Inflammatory macrophage treated with lipopolysaccharide for 4 hours (primary cell): Measurements from ENCODE around the gene STT3B.
A peak's percentile ranks its signal among the peaks of the same experiment; 100 is the strongest.

Experiments used
- DNase-seq: peaks from one replicate; pipeline ENCODE4 v3.0.0-alpha.2; 2020

The STT3B gene

GRCh38 chr3:31613177-31613576 lies 80.5 kb downstream of the STT3B start:
- no peak for DNase-seq

- no peak for DNase-seq
Measured at GRCh38 chr3:31613654-31614053, 80.9 kb downstream of the STT3B start.

- DNase-seq, result no peak
Measured at GRCh38 chr3:31614162-31614921, 81.6 kb downstream of the STT3B start.

GRCh38 chr3:31615071-31615875 lies 82.5 kb downstream of the STT3B start:
- no peak for DNase-seq

- DNase-seq, result no peak
Measured at GRCh38 chr3:31616711-31617110, 84.0 kb downstream of the STT3B start.

GRCh38 chr3:31620656-31621055 lies 87.9 kb downstream of the STT3B start:
- DNase-seq, result no peak

GRCh38 chr3:31621314-31621713 lies 88.6 kb downstream of the STT3B start:
- DNase-seq, result no peak

- no peak for DNase-seq
Measured at GRCh38 chr3:31622636-31623288, 90.0 kb downstream of the STT3B start.

GRCh38 chr3:31624083-31624709 lies 91.5 kb downstream of the STT3B start:
- no peak for DNase-seq

- DNase-seq, result no peak
Measured at GRCh38 chr3:31625358-31625757, 92.6 kb downstream of the STT3B start.

GRCh38 chr3:31629054-31629453 lies 96.3 kb downstream of the STT3B start:
- DNase-seq, result peak; percentile 26

- DNase-seq, result no peak
Measured at GRCh38 chr3:31634476-31634875, 101.8 kb downstream of the STT3B start.

GRCh38 chr3:31635545-31635944 lies 102.8 kb downstream of the STT3B start:
- no peak for DNase-seq

GRCh38 chr3:31636049-31636448 lies 103.3 kb downstream of the STT3B start:
- DNase-seq, result no peak

- DNase-seq, result peak; percentile 26
Measured at GRCh38 chr3:31636694-31637442, 104.1 kb downstream of the STT3B start.

GRCh38 chr3:31639828-31640227 lies 107.1 kb downstream of the STT3B start:
- no peak for DNase-seq

- DNase-seq, result no peak
Measured at GRCh38 chr3:31645256-31645655, 112.5 kb downstream of the STT3B start.

GRCh38 chr3:31648286-31648968 lies 115.7 kb downstream of the STT3B start:
- DNase-seq, result no peak

GRCh38 chr3:31652296-31652695 lies 119.6 kb downstream of the STT3B start:
- DNase-seq, result no peak

GRCh38 chr3:31653464-31653863 lies 120.7 kb downstream of the STT3B start:
- no peak for DNase-seq

- no peak for DNase-seq
Measured at GRCh38 chr3:31654998-31655397, 122.3 kb downstream of the STT3B start.

GRCh38 chr3:31659246-31659645 lies 126.5 kb downstream of the STT3B start:
- no peak for DNase-seq
